RWPE2 (cell line): ENCODE results near the gene PRKG1.
A peak's percentile ranks its signal among the peaks of the same experiment; 100 is the strongest.
"Not testable (repeated sequence)": the region's sequence is repeated elsewhere in the genome, so short reads cannot be mapped to it uniquely, and the experiment has no call there.

Source experiments
- ATAC-seq: fragments of 200-7000 bp; cut with Tn5 transposase; 3 replicates; pipeline ENCODE4 v1.9.1; 2021; ENCODE audit warnings: low read depth
- DNase-seq: peaks from one replicate; pipeline ENCODE4 v3.0.0-alpha.2; 2020; ENCODE audit warnings: low spot score
- H3K27ac ChIP-seq: fragments of 450-650 bp; 2 replicates; pipeline ENCODE4 v1.5.1; 2017; ENCODE audit warnings: mild to moderate bottlenecking; ENCODE audit not compliant: poor library complexity, severe bottlenecking
- H3K27me3 ChIP-seq: fragments of 250-450 bp; sonication (Bioruptor Pico); 2 replicates; pipeline ENCODE4 v1.5.1; 2021; ENCODE audit warnings: mild to moderate bottlenecking, moderate library complexity; ENCODE audit not compliant: insufficient read depth, poor library complexity, severe bottlenecking
- H3K36me3 ChIP-seq: fragments of 250-450 bp; sonication (Bioruptor Pico); 2 replicates; pipeline ENCODE4 v1.5.1; 2020; ENCODE audit warnings: low read depth, mild to moderate bottlenecking, moderate library complexity
- H3K4me1 ChIP-seq: fragments of 250-450 bp; sonication (Bioruptor Pico); 2 replicates; pipeline ENCODE4 v1.5.1; 2021; ENCODE audit warnings: mild to moderate bottlenecking, moderate library complexity; ENCODE audit not compliant: insufficient read depth, poor library complexity, severe bottlenecking
- H3K4me3 ChIP-seq: fragments of 250-450 bp; sonication (Bioruptor Pico); 2 replicates; pipeline ENCODE4 v1.5.1; 2021; ENCODE audit warnings: mild to moderate bottlenecking, moderate library complexity; ENCODE audit not compliant: severe bottlenecking
- H3K9me3 ChIP-seq: fragments of 250-450 bp; sonication (Bioruptor Pico); 2 replicates; pipeline ENCODE4 v1.5.1; 2021; ENCODE audit warnings: mild to moderate bottlenecking, moderate library complexity; ENCODE audit not compliant: severe bottlenecking
- TF ChIP-seq, protein P1 (sequence below): fragments of 450-650 bp; IDR thresholded peaks from one replicate; pipeline ENCODE4 v1.5.1; 2017; ENCODE audit warnings: mild to moderate bottlenecking, moderate library complexity; ENCODE audit not compliant: poor library complexity, severe bottlenecking

PRKG1 gene

GRCh38 chr10:52233351-52233991 lies 1159.2 kb downstream of the PRKG1 start:
- peak overlapping the region; percentile 45 for H3K27ac ChIP-seq
- H3K4me1 ChIP-seq, result peaks cover 18% of the 10 kb centered on the region
- TF ChIP-seq, protein P1, sequence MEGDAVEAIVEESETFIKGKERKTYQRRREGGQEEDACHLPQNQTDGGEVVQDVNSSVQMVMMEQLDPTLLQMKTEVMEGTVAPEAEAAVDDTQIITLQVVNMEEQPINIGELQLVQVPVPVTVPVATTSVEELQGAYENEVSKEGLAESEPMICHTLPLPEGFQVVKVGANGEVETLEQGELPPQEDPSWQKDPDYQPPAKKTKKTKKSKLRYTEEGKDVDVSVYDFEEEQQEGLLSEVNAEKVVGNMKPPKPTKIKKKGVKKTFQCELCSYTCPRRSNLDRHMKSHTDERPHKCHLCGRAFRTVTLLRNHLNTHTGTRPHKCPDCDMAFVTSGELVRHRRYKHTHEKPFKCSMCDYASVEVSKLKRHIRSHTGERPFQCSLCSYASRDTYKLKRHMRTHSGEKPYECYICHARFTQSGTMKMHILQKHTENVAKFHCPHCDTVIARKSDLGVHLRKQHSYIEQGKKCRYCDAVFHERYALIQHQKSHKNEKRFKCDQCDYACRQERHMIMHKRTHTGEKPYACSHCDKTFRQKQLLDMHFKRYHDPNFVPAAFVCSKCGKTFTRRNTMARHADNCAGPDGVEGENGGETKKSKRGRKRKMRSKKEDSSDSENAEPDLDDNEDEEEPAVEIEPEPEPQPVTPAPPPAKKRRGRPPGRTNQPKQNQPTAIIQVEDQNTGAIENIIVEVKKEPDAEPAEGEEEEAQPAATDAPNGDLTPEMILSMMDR, result peak; percentile 10
- not testable (repeated sequence) for H3K27me3 ChIP-seq, ATAC-seq, H3K36me3 ChIP-seq, H3K9me3 ChIP-seq, DNase-seq
- peak overlapping the region; percentile 25 for H3K4me3 ChIP-seq

DNA sequence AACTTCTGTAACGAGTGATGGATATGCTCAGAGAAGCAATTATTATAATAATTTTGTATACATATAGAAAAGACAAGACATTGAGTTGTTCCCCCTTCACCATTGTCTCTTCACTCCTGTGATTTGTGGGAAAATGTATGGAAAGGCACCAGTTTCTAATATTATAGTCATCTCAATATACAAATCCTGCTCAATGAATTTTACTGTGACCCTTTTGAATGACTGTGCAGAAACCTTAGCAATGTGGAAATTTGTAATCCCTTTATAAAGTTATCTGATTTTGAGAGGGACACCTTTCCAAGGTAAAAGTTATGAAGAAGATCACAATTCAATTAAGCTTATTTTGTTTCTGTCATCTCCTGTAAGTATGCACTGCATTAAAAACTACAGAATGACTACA lies 1165.5 kb downstream of the PRKG1 start:
- Histone ChIP-seq H3K9me3 (no peaks in the 10 kb centered on the region), H3K4me1 (no peaks in the 10 kb centered on the region), H3K27me3 (no peaks in the 10 kb centered on the region), H3K4me3 (no peak overlapping the region), H3K27ac (no peak overlapping the region), H3K36me3 (no peaks in the 10 kb centered on the region)
- DNase-seq (no peak), ATAC-seq (no peak)
- TF ChIP-seq, protein P1, result no peak

DNA sequence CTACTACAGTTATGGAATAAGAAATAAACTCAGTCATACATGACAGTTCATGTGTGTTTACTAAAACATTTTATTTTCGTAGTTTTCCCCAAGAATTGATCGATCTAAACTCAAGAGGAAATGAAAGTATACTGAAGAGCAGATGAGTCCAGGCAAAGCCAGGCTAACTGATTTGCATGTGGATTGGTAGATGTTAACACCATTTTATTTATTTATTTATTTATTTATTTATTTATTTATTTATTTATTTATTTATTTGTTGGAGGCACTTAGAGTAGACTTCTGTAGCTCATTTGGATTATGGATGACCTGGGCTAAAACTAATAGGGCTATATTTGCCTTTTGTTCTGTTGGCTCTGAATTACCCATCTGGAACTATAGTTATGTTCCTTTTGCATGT lies 1171.3 kb downstream of the PRKG1 start:
- no peak for DNase-seq
- ATAC-seq, result no peak
- H3K9me3 ChIP-seq, result no peaks in the 10 kb centered on the region
- H3K4me1 ChIP-seq, result peaks cover 15% of the 10 kb centered on the region
- H3K27me3 ChIP-seq, result no peaks in the 10 kb centered on the region
- TF ChIP-seq, protein P1, result no peak
- H3K27ac ChIP-seq, result no peak overlapping the region
- H3K4me3 ChIP-seq, result no peak overlapping the region
- no peaks in the 10 kb centered on the region for H3K36me3 ChIP-seq

DNA sequence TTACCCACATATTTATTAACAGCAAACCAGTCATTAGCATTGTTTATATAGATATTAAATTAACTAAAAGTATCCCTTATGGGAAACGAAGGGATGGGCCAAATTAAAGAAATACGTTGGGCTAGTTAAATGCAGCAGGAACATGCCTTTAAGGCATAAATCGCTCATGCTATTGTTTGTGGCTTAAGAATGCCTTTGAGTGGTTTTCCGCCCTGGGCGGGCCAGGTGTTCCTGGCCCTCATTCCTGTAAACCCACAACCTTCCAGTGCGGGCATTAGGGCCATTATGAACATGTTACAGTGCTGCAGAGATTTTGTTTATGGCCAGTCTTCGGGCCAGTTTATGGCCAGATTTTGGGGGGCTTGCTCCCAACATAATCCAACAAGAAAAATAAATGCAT lies 1173.6 kb downstream of the PRKG1 start:
- not testable (repeated sequence) for H3K9me3 ChIP-seq, ATAC-seq, H3K4me3 ChIP-seq, DNase-seq, H3K27ac ChIP-seq, H3K36me3 ChIP-seq, H3K27me3 ChIP-seq
- H3K4me1 ChIP-seq, result peaks cover 15% of the 10 kb centered on the region

DNA sequence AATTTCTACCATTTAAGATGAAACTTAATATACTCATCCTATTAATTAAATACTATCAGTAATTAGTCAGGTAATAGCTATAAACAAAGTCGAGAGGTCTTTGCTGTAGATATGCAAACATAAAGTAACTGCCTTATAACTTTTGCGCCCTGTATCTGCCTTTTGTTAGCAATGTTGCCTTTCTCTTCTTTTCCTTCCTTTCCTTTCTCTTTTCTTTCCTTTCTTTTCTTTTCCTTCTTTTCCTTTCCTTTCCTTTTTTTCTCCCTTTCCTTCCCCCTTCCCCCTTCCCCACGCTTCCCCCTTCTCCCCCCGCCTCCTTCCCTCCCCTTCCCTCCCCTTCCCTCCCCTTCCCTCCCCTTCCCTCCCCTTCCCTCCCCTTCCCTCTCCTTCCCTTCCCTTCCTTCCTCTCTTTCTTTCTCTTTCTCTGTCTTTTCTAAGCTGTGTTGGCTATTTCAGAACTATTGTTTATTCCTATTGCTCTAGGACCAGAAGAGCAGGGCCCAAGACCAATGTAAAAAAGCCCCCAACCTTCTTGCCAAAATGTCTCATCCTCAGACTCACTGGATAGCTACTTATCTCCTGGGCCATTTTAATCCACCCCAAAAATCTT lies 1174.5 kb downstream of the PRKG1 start:
- peaks cover 15% of the 10 kb centered on the region for H3K4me1 ChIP-seq
- ATAC-seq (no peak), DNase-seq (no peak)
- H3K27me3 ChIP-seq, result no peaks in the 10 kb centered on the region
- H3K4me3 ChIP-seq, result no peak overlapping the region
- no peak overlapping the region for H3K27ac ChIP-seq
- no peaks in the 10 kb centered on the region for H3K9me3 ChIP-seq
- no peaks in the 10 kb centered on the region for H3K36me3 ChIP-seq
- TF ChIP-seq, protein P1, result no peak
